ENCODE measurements around the gene CNGB1. TPM values are rescaled to one million over a fixed set of nuclear protein-coding genes. Genes with fewer than 3 reads are reported as not detected.
A peak's percentile ranks its signal among the peaks of the same experiment; 100 is the strongest.

The CNGB1 gene
- total RNA-seq, 2 experiments from 2014 or later, result not detected

DNA sequence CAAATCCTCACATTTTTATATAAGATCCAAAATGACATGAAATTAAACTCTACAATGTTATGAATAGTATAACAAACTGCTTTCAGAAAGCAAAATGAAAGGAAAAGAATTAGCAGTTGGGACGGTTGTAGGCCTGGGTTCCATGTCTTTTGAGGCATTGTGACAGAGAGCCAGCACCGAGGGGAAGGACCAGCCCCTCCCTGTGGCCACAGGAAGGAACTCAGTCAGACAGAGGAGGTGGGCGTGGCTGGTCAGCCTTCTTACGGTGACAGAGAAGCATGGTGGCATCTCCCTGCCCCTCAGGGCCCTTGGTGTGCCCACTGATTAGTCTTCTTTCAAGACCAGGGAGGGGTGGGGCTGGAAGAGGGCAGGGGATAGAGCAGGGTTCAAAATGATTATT, 23.9 kb upstream of the CNGB1 start:
- Mint-ChIP-seq H3K4me1 (ENCODE audit: low read depth) (peaks cover 41% of the 10 kb centered on the region), H3K4me3 (no peak overlapping the region), H3K36me3 (ENCODE audit: low read depth) (peaks cover 8% of the 10 kb centered on the region), H3K9me3 (no peaks in the 10 kb centered on the region), H3K27me3 (no peaks in the 10 kb centered on the region), H3K27ac (no peak overlapping the region)
- ATAC-seq, result peak; percentile 35
- ChIA-PET CTCF (interaction anchor here (1.2 to 2.5 kb wide), 2 partner anchors 96 to 341 kb away, joined by 3 to 7 read pairs; no protein-coding TSS in a partner anchor), POLR2A (no interaction called here)
- TF ChIP-seq, protein P1, sequence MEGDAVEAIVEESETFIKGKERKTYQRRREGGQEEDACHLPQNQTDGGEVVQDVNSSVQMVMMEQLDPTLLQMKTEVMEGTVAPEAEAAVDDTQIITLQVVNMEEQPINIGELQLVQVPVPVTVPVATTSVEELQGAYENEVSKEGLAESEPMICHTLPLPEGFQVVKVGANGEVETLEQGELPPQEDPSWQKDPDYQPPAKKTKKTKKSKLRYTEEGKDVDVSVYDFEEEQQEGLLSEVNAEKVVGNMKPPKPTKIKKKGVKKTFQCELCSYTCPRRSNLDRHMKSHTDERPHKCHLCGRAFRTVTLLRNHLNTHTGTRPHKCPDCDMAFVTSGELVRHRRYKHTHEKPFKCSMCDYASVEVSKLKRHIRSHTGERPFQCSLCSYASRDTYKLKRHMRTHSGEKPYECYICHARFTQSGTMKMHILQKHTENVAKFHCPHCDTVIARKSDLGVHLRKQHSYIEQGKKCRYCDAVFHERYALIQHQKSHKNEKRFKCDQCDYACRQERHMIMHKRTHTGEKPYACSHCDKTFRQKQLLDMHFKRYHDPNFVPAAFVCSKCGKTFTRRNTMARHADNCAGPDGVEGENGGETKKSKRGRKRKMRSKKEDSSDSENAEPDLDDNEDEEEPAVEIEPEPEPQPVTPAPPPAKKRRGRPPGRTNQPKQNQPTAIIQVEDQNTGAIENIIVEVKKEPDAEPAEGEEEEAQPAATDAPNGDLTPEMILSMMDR (IDR thresholded peaks at IDR 0.05), result no peak
- intact Hi-C loops (cut with micrococcal nuclease), result no loop called here
- peak; percentile 70 for DNase-seq

DNA sequence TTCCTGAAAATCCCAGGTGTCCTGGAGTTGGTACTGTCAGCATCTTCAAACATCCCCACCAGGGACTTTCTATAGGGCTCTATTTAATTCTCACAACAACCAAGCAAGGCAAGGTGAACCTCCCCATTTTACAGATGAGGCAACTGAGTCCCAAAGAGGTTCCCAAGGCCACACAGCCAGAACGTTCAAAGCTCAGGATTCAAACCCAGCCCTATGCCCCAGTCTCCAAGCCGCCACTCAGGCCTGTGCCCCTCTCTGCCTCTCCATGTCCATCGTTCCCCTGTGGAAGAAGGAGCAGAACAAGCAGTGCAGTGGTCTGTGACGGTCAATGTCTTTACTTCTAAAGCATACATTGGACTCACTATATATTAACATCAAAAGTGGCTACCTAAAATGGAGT, 23.4 kb upstream of the CNGB1 start:
- ChIA-PET POLR2A (no interaction called here), CTCF (interaction anchor here (0.6 to 2.5 kb wide), 3 partner anchors 96 to 342 kb away, joined by 3 to 7 read pairs (median 3); no protein-coding TSS in a partner anchor)
- TF ChIP-seq, protein P1 (IDR thresholded peaks at IDR 0.05), result no peak
- H3K36me3 Mint-ChIP-seq (ENCODE audit: low read depth), result peaks cover 8% of the 10 kb centered on the region
- DNase-seq (no peak), ATAC-seq (no peak)
- H3K4me3 Mint-ChIP-seq, result no peak overlapping the region
- H3K27me3 Mint-ChIP-seq, result no peaks in the 10 kb centered on the region
- H3K27ac Mint-ChIP-seq, result no peak overlapping the region
- no peaks in the 10 kb centered on the region for H3K9me3 Mint-ChIP-seq
- H3K4me1 Mint-ChIP-seq (ENCODE audit: low read depth), result peaks cover 39% of the 10 kb centered on the region
- intact Hi-C loops (cut with micrococcal nuclease), result no loop called here

DNA sequence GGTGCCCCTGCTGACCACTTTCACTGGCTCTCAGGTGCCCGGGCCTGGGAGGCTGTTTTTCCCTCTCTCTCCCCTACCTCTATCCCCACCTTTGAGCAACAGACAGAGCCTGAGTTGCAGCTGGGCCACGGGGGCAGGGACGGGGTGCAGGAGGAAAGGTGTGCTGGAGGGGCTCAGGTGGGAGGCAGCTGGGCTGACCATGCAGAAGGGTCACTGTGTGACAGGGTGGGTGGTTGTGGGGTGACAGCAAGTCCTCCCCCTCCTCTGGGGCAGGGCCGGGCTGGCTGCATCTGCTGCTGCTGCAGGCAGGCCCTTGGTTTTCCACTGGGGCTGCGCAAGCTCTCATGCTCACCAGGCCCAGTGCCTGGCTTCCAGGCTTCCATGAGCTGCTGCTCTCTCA, 23.0 kb upstream of the CNGB1 start:
- TF ChIP-seq, protein P1 (IDR thresholded peaks at IDR 0.05), result no peak
- Mint-ChIP-seq H3K4me1 (ENCODE audit: low read depth) (peaks cover 35% of the 10 kb centered on the region), H3K4me3 (no peak overlapping the region)

DNA sequence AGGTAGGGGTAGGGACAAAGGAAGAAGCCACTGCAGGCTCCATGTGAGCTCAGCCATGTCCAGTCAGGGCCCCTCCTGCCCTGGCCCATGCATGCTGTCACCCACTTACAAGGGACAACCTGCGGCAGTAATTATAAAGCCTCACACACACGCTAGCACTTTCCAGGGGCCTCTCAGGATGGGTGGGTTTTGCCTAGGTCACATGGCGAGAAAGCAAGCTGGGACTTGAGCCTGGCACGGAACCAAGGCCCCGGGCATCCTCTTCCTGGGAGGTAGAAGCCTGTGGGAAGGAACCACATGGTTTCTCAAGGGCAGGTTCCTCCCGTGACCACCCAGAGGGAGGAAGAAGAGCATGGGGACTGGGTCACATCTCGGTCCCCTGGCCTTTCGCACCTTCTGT, 22.5 kb upstream of the CNGB1 start:
- TF ChIP-seq, protein P1 (IDR thresholded peaks at IDR 0.05), result no peak

More for the DNA sequence above, 23.0 kb upstream of the CNGB1 start:
- no peaks in the 10 kb centered on the region for H3K9me3 Mint-ChIP-seq
- ChIA-PET POLR2A (interaction anchor here (0.6 kb wide), 1 partner anchor 14 kb away, joined by 3 read pairs; no protein-coding TSS in a partner anchor), CTCF (interaction anchor here (0.6 to 2.5 kb wide), 4 partner anchors 10 to 342 kb away, joined by 3 to 7 read pairs (median 3); no protein-coding TSS in a partner anchor)
- ATAC-seq, result no peak
- H3K36me3 Mint-ChIP-seq (ENCODE audit: low read depth), result peaks cover 8% of the 10 kb centered on the region
- no peaks in the 10 kb centered on the region for H3K27me3 Mint-ChIP-seq
- DNase-seq, result no peak
- no peak overlapping the region for H3K27ac Mint-ChIP-seq
- intact Hi-C loops (cut with micrococcal nuclease), result no loop called here

DNA sequence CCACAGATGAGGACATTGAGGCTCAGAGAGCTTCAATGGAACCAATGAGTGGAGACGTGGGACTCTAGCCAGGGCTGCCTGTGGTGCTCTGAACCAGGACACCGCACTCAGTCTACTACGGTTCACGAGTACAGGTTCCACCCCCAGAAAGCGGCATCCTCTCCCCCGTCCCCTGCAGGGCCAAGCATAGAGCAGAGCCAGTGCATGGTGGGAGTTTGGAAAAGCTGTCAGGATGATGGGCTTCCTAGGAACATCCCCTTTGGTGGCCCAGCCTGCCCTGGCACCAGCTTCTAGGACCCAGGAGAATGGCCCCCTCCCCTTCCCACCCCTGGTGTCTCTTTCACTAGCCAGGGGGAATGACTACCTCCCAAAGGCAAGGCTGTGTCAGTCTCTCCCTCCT, 21.2 kb upstream of the CNGB1 start:
- no peak overlapping the region for H3K27ac Mint-ChIP-seq
- H3K27me3 Mint-ChIP-seq, result no peaks in the 10 kb centered on the region
- no peak overlapping the region for H3K4me3 Mint-ChIP-seq
- CTCF ChIA-PET, result interaction anchor here (1.6 kb wide), 1 partner anchor 401 kb away, joined by 3 read pairs; no protein-coding TSS in a partner anchor
- no peak for DNase-seq
- H3K4me1 Mint-ChIP-seq (ENCODE audit: low read depth), result peaks cover 19% of the 10 kb centered on the region
- intact Hi-C loops (cut with micrococcal nuclease), result no loop called here
- ATAC-seq, result no peak
- H3K9me3 Mint-ChIP-seq, result no peaks in the 10 kb centered on the region
- POLR2A ChIA-PET, result interaction anchor here (0.9 kb wide), 1 partner anchor 85 kb away, joined by 3 read pairs; no protein-coding TSS in a partner anchor
- H3K36me3 Mint-ChIP-seq (ENCODE audit: low read depth), result peaks cover 2% of the 10 kb centered on the region
- TF ChIP-seq, protein P1 (IDR thresholded peaks at IDR 0.05), result no peak

More for the DNA sequence above, 22.5 kb upstream of the CNGB1 start:
- DNase-seq (no peak), ATAC-seq (no peak)
- CTCF ChIA-PET, result interaction anchor here (0.6 to 2.5 kb wide), 4 partner anchors 11 to 343 kb away, joined by 3 to 7 read pairs (median 3); no protein-coding TSS in a partner anchor
- no peak overlapping the region for H3K4me3 Mint-ChIP-seq
- H3K27me3 Mint-ChIP-seq, result no peaks in the 10 kb centered on the region
- no peak overlapping the region for H3K27ac Mint-ChIP-seq
- H3K9me3 Mint-ChIP-seq, result no peaks in the 10 kb centered on the region
- H3K4me1 Mint-ChIP-seq (ENCODE audit: low read depth), result peaks cover 30% of the 10 kb centered on the region
- intact Hi-C loops (cut with micrococcal nuclease), result no loop called here
- peaks cover 8% of the 10 kb centered on the region for H3K36me3 Mint-ChIP-seq (ENCODE audit: low read depth)
- POLR2A ChIA-PET, result interaction anchor here (0.6 kb wide), 1 partner anchor 14 kb away, joined by 3 read pairs; no protein-coding TSS in a partner anchor
